Trophoblast cell (in vitro differentiated cells and primary cell): Measurements from ENCODE around the gene DNAJC18.

Experiments used
- DNase-seq, 2 donors: peaks; one replicate each; pipeline ENCODE4 v3.0.0-alpha.2; 2016
- H2AFZ ChIP-seq: 2 replicates; pipeline ENCODE4 v1.6.1; 2013; ENCODE audit warnings: low read length, moderate library complexity, mild to moderate bottlenecking; ENCODE audit not compliant: insufficient read depth, poor library complexity
- H2AK5ac ChIP-seq: 2 replicates; pipeline ENCODE4 v1.6.1; 2013; ENCODE audit warnings: mild to moderate bottlenecking, low read length
- H2BK120ac ChIP-seq: 2 replicates; pipeline ENCODE4 v1.6.1; 2013; ENCODE audit warnings: low read length, mild to moderate bottlenecking, moderate library complexity; ENCODE audit not compliant: insufficient read depth, poor library complexity
- H2BK12ac ChIP-seq: 2 replicates; pipeline ENCODE4 v1.6.1; 2013; ENCODE audit warnings: mild to moderate bottlenecking, low read length, moderate library complexity
- H2BK5ac ChIP-seq: 2 replicates; pipeline ENCODE4 v1.6.1; 2013; ENCODE audit warnings: low read length, low read depth, moderate library complexity, mild to moderate bottlenecking; ENCODE audit not compliant: poor library complexity
- H3K14ac ChIP-seq: 2 replicates; pipeline ENCODE4 v1.6.1; 2013; ENCODE audit warnings: mild to moderate bottlenecking, low read length
- H3K18ac ChIP-seq: 2 replicates; pipeline ENCODE4 v1.6.1; 2013; ENCODE audit warnings: mild to moderate bottlenecking, low read length
- H3K23ac ChIP-seq: 2 replicates; pipeline ENCODE4 v1.6.1; 2013; ENCODE audit warnings: low read length
- H3K27ac ChIP-seq: 2 replicates; pipeline ENCODE4 v1.5.1; 2013; ENCODE audit warnings: low read depth, mild to moderate bottlenecking, inconsistent platforms, low read length, moderate library complexity
- H3K27me3 ChIP-seq: 2 replicates; pipeline ENCODE4 v1.6.1; 2013; ENCODE audit warnings: inconsistent platforms, mild to moderate bottlenecking, low read length, moderate library complexity; ENCODE audit not compliant: insufficient read depth
- H3K36me3 ChIP-seq, 2 experiments: 1 replicate in 1 of 2; 2 replicates in 1 of 2; pipeline ENCODE4 v1.6.1; 2013; ENCODE audit warnings: low read length in 2 of 2, mild to moderate bottlenecking in 2 of 2, moderate library complexity in 1 of 2; ENCODE audit not compliant: insufficient read depth in 2 of 2, control insufficient read depth in 1 of 2
- H3K4ac ChIP-seq: 2 replicates; pipeline ENCODE4 v1.6.1; 2013; ENCODE audit warnings: low read depth, mild to moderate bottlenecking, low read length, moderate library complexity
- H3K4me1 ChIP-seq, 2 experiments: 1 replicate in 1 of 2; 2 replicates in 1 of 2; pipeline ENCODE4 v1.6.1; 2013; ENCODE audit warnings: low read length in 2 of 2, mild to moderate bottlenecking in 2 of 2, moderate library complexity in 1 of 2; ENCODE audit not compliant: insufficient read depth in 2 of 2, control insufficient read depth in 1 of 2
- H3K4me2 ChIP-seq: 2 replicates; pipeline ENCODE4 v1.6.1; 2013; ENCODE audit warnings: inconsistent platforms, mild to moderate bottlenecking, low read length, moderate library complexity
- H3K4me3 ChIP-seq: 2 replicates; pipeline ENCODE4 v1.5.1; 2013; ENCODE audit warnings: mild to moderate bottlenecking, low read depth, low read length, inconsistent platforms
- H3K79me1 ChIP-seq: one replicate; pipeline ENCODE4 v1.6.1; 2013; ENCODE audit warnings: low read length
- H3K79me2 ChIP-seq: 2 replicates; pipeline ENCODE4 v1.6.1; 2013; ENCODE audit warnings: low read length, mild to moderate bottlenecking; ENCODE audit not compliant: control insufficient read depth, insufficient read depth, poor library complexity
- H3K9ac ChIP-seq: 2 replicates; pipeline ENCODE4 v1.6.1; 2013; ENCODE audit warnings: mild to moderate bottlenecking, low read length
- H3K9me3 ChIP-seq: 2 replicates; pipeline ENCODE4 v1.6.1; 2013; ENCODE audit warnings: low read depth, mild to moderate bottlenecking, control low read depth, inconsistent platforms, low read length; ENCODE audit not compliant: insufficient read depth
- H4K12ac ChIP-seq: 2 replicates; pipeline ENCODE4 v1.6.1; 2013; ENCODE audit warnings: low read depth, mild to moderate bottlenecking, low read length, moderate library complexity
- H4K8ac ChIP-seq: 2 replicates; pipeline ENCODE4 v1.6.1; 2013; ENCODE audit warnings: low read depth, mild to moderate bottlenecking, low read length, moderate library complexity
- H4K91ac ChIP-seq: one replicate; pipeline ENCODE4 v1.6.1; 2013; ENCODE audit warnings: low read depth, mild to moderate bottlenecking, low read length, moderate library complexity
- WGBS: extraction: QIAGEN DNeasy Blood & Tissue Kit; methylation state at CpG from one replicate; pipeline ENCODE4 v1.1.7; 2013; ENCODE audit warnings: missing lambda C conversion rate; ENCODE audit not compliant: insufficient read length, insufficient coverage; ENCODE audit errors: extremely low coverage; 5-methylcytosine and 5-hydroxymethylcytosine counted together

DNAJC18 gene

GRCh38 chr5:139371482-139372435 is 67.6 kb downstream of the DNAJC18 start:
- WGBS, result no CpG with 5 or more reads among the region's 7 CpGs
- Histone ChIP-seq H3K4me2 (no peak overlapping the region), H3K14ac (no peak overlapping the region), H3K4me3 (no peak overlapping the region), H3K79me2 (no peaks in the 10 kb centered on the region), H3K9me3 (no peaks in the 10 kb centered on the region), H3K4me1 (no peaks in the 10 kb centered on the region), H4K8ac (no peak overlapping the region), H3K79me1 (no peaks in the 10 kb centered on the region), H4K12ac (no peak overlapping the region), H3K9ac (no peak overlapping the region), H3K27me3 (no peaks in the 10 kb centered on the region), H3K23ac (no peak overlapping the region), H2AFZ (no peak overlapping the region), H2AK5ac (no peak overlapping the region), H3K18ac (no peak overlapping the region), H3K4ac (no peak overlapping the region), H3K36me3 (peaks cover 10 to 27% of the 10 kb centered on the region in 2 experiments), H2BK12ac (no peak overlapping the region), H3K27ac (no peak overlapping the region), H2BK5ac (no peak overlapping the region), H2BK120ac (no peak overlapping the region), H4K91ac (no peak overlapping the region)
- no peak for DNase-seq

DNA sequence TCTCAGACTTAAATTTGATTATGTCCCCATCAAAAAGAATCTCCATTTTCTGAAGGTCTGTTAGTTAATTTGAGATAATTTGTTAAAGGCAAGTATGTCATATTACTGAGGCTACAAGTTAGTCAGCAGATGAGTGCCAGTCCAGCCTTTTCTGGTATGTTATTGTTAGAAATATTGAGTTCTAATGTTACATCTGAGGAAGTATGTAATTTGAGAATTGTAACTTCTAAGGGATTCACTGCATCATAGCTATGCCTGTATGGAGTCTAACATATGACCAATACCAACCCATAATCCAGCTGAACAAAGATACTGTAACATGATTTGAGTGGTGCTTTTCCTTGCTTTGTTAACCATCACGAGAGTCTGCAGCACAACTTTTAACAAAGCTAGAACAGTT is 70.1 kb downstream of the DNAJC18 start:
- Histone ChIP-seq H2AK5ac (no peak overlapping the region), H3K79me2 (no peaks in the 10 kb centered on the region), H3K23ac (no peak overlapping the region), H2AFZ (no peak overlapping the region), H4K8ac (no peak overlapping the region), H2BK5ac (no peak overlapping the region), H3K18ac (no peak overlapping the region), H3K27ac (no peak overlapping the region), H3K9me3 (no peaks in the 10 kb centered on the region), H3K36me3 (peaks cover 24 to 39% of the 10 kb centered on the region in 2 experiments), H3K14ac (no peak overlapping the region), H3K4me2 (no peak overlapping the region), H4K91ac (no peak overlapping the region), H2BK120ac (no peak overlapping the region), H3K4me3 (no peak overlapping the region), H3K27me3 (no peaks in the 10 kb centered on the region), H3K4ac (no peak overlapping the region), H3K9ac (no peak overlapping the region), H2BK12ac (no peak overlapping the region), H3K4me1 (no peaks in the 10 kb centered on the region), H3K79me1 (no peaks in the 10 kb centered on the region), H4K12ac (no peak overlapping the region)
- DNase-seq, result no peak
- no CpG with 5 or more reads among the region's 1 CpG for WGBS

GRCh38 chr5:139368613-139369012 is 70.7 kb downstream of the DNAJC18 start:
- Histone ChIP-seq H3K79me2 (no peaks in the 10 kb centered on the region), H3K18ac (no peak overlapping the region), H3K79me1 (no peaks in the 10 kb centered on the region), H3K27ac (no peak overlapping the region), H3K23ac (no peak overlapping the region), H3K27me3 (no peaks in the 10 kb centered on the region), H3K9me3 (no peaks in the 10 kb centered on the region), H3K4me2 (no peak overlapping the region), H3K36me3 (peaks cover 26 to 41% of the 10 kb centered on the region in 2 experiments), H3K14ac (no peak overlapping the region), H2BK120ac (no peak overlapping the region), H3K9ac (no peak overlapping the region), H3K4ac (no peak overlapping the region), H2BK5ac (no peak overlapping the region), H4K91ac (no peak overlapping the region), H3K4me1 (no peaks in the 10 kb centered on the region), H2AK5ac (no peak overlapping the region), H2BK12ac (no peak overlapping the region), H2AFZ (no peak overlapping the region), H4K8ac (no peak overlapping the region), H3K4me3 (no peak overlapping the region), H4K12ac (no peak overlapping the region)
- WGBS, result no CpG with 5 or more reads among the region's 2 CpGs
- no peak for DNase-seq

GRCh38 chr5:139364466-139364865 is 74.9 kb downstream of the DNAJC18 start:
- Histone ChIP-seq H4K8ac (no peak overlapping the region), H3K4me2 (no peak overlapping the region), H3K9ac (no peak overlapping the region), H4K91ac (no peak overlapping the region), H3K14ac (no peak overlapping the region), H2BK5ac (no peak overlapping the region), H3K23ac (no peak overlapping the region), H2AFZ (no peak overlapping the region), H3K27me3 (no peaks in the 10 kb centered on the region), H3K18ac (no peak overlapping the region), H4K12ac (no peak overlapping the region), H3K4me1 (no peaks in the 10 kb centered on the region), H3K79me2 (peaks cover 2% of the 10 kb centered on the region), H3K27ac (no peak overlapping the region), H3K4me3 (no peak overlapping the region), H2AK5ac (no peak overlapping the region), H3K4ac (no peak overlapping the region), H2BK12ac (no peak overlapping the region), H3K9me3 (no peaks in the 10 kb centered on the region), H3K79me1 (no peaks in the 10 kb centered on the region), H3K36me3 (peaks cover 28 to 30% of the 10 kb centered on the region in 2 experiments), H2BK120ac (no peak overlapping the region)
- no peak for DNase-seq
- no CpG with 5 or more reads among the region's 2 CpGs for WGBS
